ENCODE measurements around the gene P2RX4. TPM values are rescaled to one million over a fixed set of nuclear protein-coding genes. Genes with fewer than 3 reads are reported as not detected.

Gene P2RX4
- total and polyA plus RNA-seq, 2 of the 8 experiments (the other 6 are each of a cell fraction or from before 2014, with no cell fraction given) = 9.5 to 12.2 TPM

- TF ChIP-seq CHD7 (IDR thresholded peaks at IDR 0.05; ENCODE audit: insufficient replicate concordance, low read length) (no peak), EGR1 (IDR thresholded peaks at IDR 0.05; ENCODE audit: borderline replicate concordance, low read depth, low read length) (no peak), POLR2A (IDR thresholded peaks at IDR 0.05; ENCODE audit: control extremely low read depth in 1 of 2, low read depth in 2 of 2, low read length in 2 of 2) (no peak), ATF3 (IDR thresholded peaks at IDR 0.05; ENCODE audit: insufficient read depth, low read depth, low read length) (no peak), BCL11A (IDR thresholded peaks at IDR 0.05; ENCODE audit: low read depth in 2 of 2, low read length in 2 of 2) (no peak), PHF8 (conservative IDR thresholded peaks at IDR 0.05; ENCODE audit: low read depth, low read length) (no peak)
Measured at GRCh38 chr12:121251838-121252237, 41.9 kb downstream of the P2RX4 start (continued).
